WTC11 (cell line): ENCODE data around the gene GRIN3B. TPM values are rescaled to one million over a fixed set of nuclear protein-coding genes. Genes with fewer than 3 reads are reported as not detected.

Source experiments
- ATAC-seq: fragments of 200-7000 bp; cut with Tn5 transposase; 2 replicates; pipeline ENCODE4 v1.10.0; 2021; ENCODE audit warnings: mild to moderate bottlenecking, moderate library complexity
- CTCF ChIA-PET: fragments of 300-600 bp; sonication (Branson Sonifier 250); formaldehyde crosslinking; loops from one replicate; lab custom pipeline; 2021; ENCODE audit warnings: antibody characterized with exemption; lab: Charles Lee
- POLR2A ChIA-PET: fragments of 350-600 bp; sonication (Branson Sonifier 250); formaldehyde crosslinking; loops from one replicate; lab custom pipeline; 2021; ENCODE audit warnings: antibody characterized with exemption; lab: Charles Lee
- DNase-seq: peaks from one replicate; pipeline ENCODE4 v3.0.0; 2021; ENCODE audit warnings: low spot score
- H3K27ac Mint-ChIP-seq: 2 replicates; pipeline ENCODE4 v1.8.0; 2021; ENCODE audit warnings: mixed read lengths
- H3K27me3 Mint-ChIP-seq: 2 replicates; pipeline ENCODE4 v1.8.0; 2021; ENCODE audit warnings: low read depth, mild to moderate bottlenecking, moderate library complexity, mixed read lengths
- H3K36me3 Mint-ChIP-seq: 2 replicates; pipeline ENCODE4 v1.8.0; 2021; ENCODE audit warnings: mixed read lengths
- H3K4me1 Mint-ChIP-seq: 2 replicates; pipeline ENCODE4 v1.8.0; 2022; ENCODE audit warnings: mixed read lengths
- H3K4me3 Mint-ChIP-seq: 2 replicates; pipeline ENCODE4 v1.8.0; 2021; ENCODE audit warnings: mild to moderate bottlenecking, moderate library complexity, mixed read lengths
- H3K9me3 Mint-ChIP-seq: 2 replicates; pipeline ENCODE4 v1.8.0; 2021; ENCODE audit warnings: mixed read lengths
- CBFB ChIP-seq: sonication (generic); formaldehyde crosslinking; IDR thresholded peaks from 2 replicates; pipeline ENCODE4 v1.8.1; 2022; ENCODE audit warnings: mild to moderate bottlenecking, low read depth, missing genetic modification reagents
- CREM ChIP-seq: sonication (generic); formaldehyde crosslinking; IDR thresholded peaks from 2 replicates; pipeline ENCODE4 v1.8.1; 2022; ENCODE audit warnings: mild to moderate bottlenecking, missing genetic modification reagents, moderate library complexity
- GTF2I ChIP-seq: fragments of 250-450 bp; sonication (Bioruptor Pico); conservative IDR thresholded peaks from 2 replicates; pipeline ENCODE4 v1.4.0; 2021; ENCODE audit warnings: mild to moderate bottlenecking
- JUN ChIP-seq: sonication (generic); formaldehyde crosslinking; IDR thresholded peaks from 2 replicates; pipeline ENCODE4 v1.8.0; 2023; ENCODE audit warnings: mild to moderate bottlenecking, missing genetic modification reagents
- NFE2L1 ChIP-seq: sonication (generic); formaldehyde crosslinking; IDR thresholded peaks from 2 replicates; pipeline ENCODE4 v1.8.1; 2023; ENCODE audit warnings: missing genetic modification reagents
- NR3C1 ChIP-seq: sonication (generic); formaldehyde crosslinking; conservative IDR thresholded peaks from 2 replicates; pipeline ENCODE4 v1.8.1; 2023; ENCODE audit warnings: low read depth, mild to moderate bottlenecking, missing genetic modification reagents
- TEAD1 ChIP-seq: sonication (generic); formaldehyde crosslinking; IDR thresholded peaks from 2 replicates; pipeline ENCODE4 v1.8.0; 2022; ENCODE audit warnings: mild to moderate bottlenecking, missing genetic modification reagents
- TEAD4 ChIP-seq: sonication (generic); formaldehyde crosslinking; IDR thresholded peaks from 2 replicates; pipeline ENCODE4 v1.8.0; 2022; ENCODE audit warnings: mild to moderate bottlenecking, missing genetic modification reagents
- ZBTB21 ChIP-seq: sonication (generic); formaldehyde crosslinking; IDR thresholded peaks from 2 replicates; pipeline ENCODE4 v1.8.1; 2023; ENCODE audit warnings: mild to moderate bottlenecking, missing genetic modification reagents, borderline replicate concordance
- ZNF138 ChIP-seq: sonication (generic); formaldehyde crosslinking; conservative IDR thresholded peaks from 2 replicates; pipeline ENCODE4 v1.8.1; 2022; ENCODE audit warnings: mild to moderate bottlenecking, moderate library complexity, missing genetic modification reagents
- total RNA-seq: library from RNA; stranded (reverse); gene quantifications from 3 replicates; pipeline ENCODE4 v1.2.3, GENCODE V29; 2021
- TF ChIP-seq, protein P1 (sequence below): sonication (generic); formaldehyde crosslinking; IDR thresholded peaks from 2 replicates; pipeline ENCODE4 v1.8.0; 2022; ENCODE audit warnings: mild to moderate bottlenecking, missing genetic modification reagents
- TF ChIP-seq, protein P2 (sequence below): sonication (generic); formaldehyde crosslinking; IDR thresholded peaks from 2 replicates; pipeline ENCODE4 v1.8.0; 2022; ENCODE audit warnings: mild to moderate bottlenecking, missing genetic modification reagents
- TF ChIP-seq, protein P3 (sequence below): fragments of 250-450 bp; sonication (Bioruptor Pico); IDR thresholded peaks from 2 replicates; pipeline ENCODE4 v1.9.0; 2021; ENCODE audit warnings: mild to moderate bottlenecking

Gene GRIN3B
- total RNA-seq, 1 experiment from 2014 or later: 1.9 TPM

DNA sequence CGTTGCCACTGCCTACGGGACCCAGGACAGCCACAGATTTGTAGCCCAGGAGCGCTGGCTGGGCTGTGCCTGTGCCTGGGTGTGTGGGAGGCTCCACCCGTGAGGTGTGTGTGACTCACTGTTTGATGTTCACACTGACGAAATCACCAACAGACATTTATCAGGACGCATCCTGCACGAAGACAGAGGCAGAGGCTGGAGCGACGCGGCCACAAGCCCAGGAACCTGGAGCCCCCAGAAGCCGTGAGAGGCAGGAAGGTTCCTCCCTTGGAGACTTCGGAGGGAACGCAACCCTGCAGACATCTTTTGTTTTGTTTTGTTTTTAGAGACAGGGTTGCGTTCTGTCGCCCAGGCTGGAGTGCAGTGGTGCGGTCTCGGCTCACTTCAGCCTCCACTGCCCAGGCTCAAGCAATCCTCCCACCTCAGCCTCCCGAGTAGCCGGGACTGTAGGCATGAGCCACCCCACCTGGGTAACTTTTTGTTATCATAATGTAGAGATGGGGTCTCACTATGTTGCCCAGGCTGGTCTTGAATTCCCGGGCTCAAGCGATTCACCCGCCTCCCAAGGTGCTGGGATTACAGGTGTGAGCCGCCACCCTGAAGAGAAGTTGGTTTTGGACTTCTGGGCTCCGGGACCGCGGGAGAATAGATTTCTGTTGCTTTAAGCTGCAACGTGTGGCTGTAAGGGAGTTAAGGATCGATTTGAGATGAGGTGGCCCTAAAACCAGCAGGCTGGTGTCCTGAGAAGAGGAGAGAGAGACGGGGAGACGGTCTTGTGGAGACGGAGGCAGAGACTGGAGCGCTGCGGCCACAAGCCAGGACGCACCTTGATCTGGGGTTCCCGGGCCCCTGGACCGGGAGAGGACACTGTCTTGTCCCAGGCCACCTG, 41.0 kb upstream of the GRIN3B start (continued):
- TF ChIP-seq, protein P1, sequence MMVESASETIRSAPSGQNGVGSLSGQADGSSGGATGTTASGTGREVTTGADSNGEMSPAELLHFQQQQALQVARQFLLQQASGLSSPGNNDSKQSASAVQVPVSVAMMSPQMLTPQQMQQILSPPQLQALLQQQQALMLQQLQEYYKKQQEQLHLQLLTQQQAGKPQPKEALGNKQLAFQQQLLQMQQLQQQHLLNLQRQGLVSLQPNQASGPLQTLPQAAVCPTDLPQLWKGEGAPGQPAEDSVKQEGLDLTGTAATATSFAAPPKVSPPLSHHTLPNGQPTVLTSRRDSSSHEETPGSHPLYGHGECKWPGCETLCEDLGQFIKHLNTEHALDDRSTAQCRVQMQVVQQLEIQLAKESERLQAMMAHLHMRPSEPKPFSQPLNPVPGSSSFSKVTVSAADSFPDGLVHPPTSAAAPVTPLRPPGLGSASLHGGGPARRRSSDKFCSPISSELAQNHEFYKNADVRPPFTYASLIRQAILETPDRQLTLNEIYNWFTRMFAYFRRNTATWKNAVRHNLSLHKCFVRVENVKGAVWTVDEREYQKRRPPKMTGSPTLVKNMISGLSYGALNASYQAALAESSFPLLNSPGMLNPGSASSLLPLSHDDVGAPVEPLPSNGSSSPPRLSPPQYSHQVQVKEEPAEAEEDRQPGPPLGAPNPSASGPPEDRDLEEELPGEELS (CRISPR knock-in tag): no peak
- TF ChIP-seq ZNF138 (CRISPR knock-in tag) (no peak), NFE2L1 (no peak), NR3C1 (CRISPR knock-in tag) (no peak), CREM (CRISPR knock-in tag) (no peak)

DNA sequence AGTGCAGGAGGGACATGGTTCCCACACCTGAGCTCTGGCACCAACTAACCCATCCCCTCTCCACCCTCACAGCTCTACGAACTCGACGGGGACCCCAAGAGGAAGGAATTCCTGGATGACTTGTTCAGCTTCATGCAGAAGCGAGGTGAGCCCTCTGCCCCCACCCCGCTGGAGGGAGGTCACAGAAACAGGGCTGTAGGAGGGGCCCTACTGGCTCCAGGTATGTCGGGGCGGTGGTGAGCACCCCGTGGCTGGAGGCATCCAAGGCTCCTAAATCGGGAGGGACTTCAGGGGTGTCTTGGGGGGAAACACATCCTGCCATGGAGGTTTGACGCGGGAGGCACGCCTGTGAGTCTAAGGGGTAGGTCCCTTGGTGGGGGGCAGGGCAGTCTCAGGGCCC, 40.2 kb upstream of the GRIN3B start:
- ATAC-seq: peak; percentile 54

DNA sequence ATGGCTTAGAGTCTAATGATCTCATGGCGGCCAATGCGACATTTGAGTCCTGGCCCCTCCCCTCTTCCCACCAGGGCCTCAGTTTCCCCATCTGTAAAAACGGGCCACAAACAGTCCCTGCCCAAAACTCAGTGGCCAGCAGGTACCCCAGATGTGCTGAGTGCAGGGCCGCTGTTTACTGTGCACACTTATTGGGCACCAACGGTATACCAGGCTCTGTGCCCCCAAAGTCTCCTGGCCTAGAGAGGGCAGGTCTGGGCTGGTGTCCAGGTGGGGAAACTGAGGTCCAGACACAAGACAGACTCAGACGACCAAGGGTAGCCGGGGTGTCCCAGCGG, 39.6 kb upstream of the GRIN3B start:
- Mint-ChIP-seq H3K27ac (no peak overlapping the region), H3K36me3 (peaks cover 26% of the 10 kb centered on the region), H3K9me3 (peaks cover 5% of the 10 kb centered on the region), H3K4me3 (no peak overlapping the region), H3K27me3 (no peaks in the 10 kb centered on the region), H3K4me1 (peaks cover 25% of the 10 kb centered on the region)
- ChIA-PET POLR2A (no interaction called here), CTCF (interaction anchor here (1.1 to 1.3 kb wide), 2 partner anchors 28 to 110 kb away, joined by 3 to 13 read pairs; no protein-coding TSS in a partner anchor)
- no peak for TF ChIP-seq ZBTB21 (CRISPR knock-in tag)
- no peak for TF ChIP-seq JUN
- DNase-seq (no peak), ATAC-seq (no peak)

More for the DNA sequence above, 40.2 kb upstream of the GRIN3B start:
- DNase-seq: peak; percentile 66
- Mint-ChIP-seq H3K4me3 (no peak overlapping the region), H3K27me3 (no peaks in the 10 kb centered on the region), H3K9me3 (peaks cover 1% of the 10 kb centered on the region), H3K4me1 (peaks cover 28% of the 10 kb centered on the region), H3K27ac (no peak overlapping the region; the same call in 1 of the 2 replicates), H3K36me3 (peaks cover 20% of the 10 kb centered on the region)
- POLR2A ChIA-PET: no interaction called here
- CTCF ChIA-PET: interaction anchor here (0.6 to 1.4 kb wide), 16 partner anchors 11 to 122 kb away, joined by 3 to 13 read pairs (median 3); partner anchors contain the start of genes ABCA7, ARHGAP45 and WDR18
- TF ChIP-seq TEAD1 (CRISPR knock-in tag) (peak; percentile 96; the same call in 1 of the 2 replicates), CBFB (CRISPR knock-in tag) (no peak), TEAD4 (CRISPR knock-in tag) (peak; percentile 96), NR3C1 (CRISPR knock-in tag) (no peak), GTF2I (CRISPR knock-in tag) (peak; percentile 63; the same call in 1 of the 2 replicates)
- TF ChIP-seq, protein P2, sequence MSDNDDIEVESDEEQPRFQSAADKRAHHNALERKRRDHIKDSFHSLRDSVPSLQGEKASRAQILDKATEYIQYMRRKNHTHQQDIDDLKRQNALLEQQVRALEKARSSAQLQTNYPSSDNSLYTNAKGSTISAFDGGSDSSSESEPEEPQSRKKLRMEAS (CRISPR knock-in tag): 0 out of 2 replicates have a peak, but pooled peaks have one; percentile 21
- TF ChIP-seq, protein P3, sequence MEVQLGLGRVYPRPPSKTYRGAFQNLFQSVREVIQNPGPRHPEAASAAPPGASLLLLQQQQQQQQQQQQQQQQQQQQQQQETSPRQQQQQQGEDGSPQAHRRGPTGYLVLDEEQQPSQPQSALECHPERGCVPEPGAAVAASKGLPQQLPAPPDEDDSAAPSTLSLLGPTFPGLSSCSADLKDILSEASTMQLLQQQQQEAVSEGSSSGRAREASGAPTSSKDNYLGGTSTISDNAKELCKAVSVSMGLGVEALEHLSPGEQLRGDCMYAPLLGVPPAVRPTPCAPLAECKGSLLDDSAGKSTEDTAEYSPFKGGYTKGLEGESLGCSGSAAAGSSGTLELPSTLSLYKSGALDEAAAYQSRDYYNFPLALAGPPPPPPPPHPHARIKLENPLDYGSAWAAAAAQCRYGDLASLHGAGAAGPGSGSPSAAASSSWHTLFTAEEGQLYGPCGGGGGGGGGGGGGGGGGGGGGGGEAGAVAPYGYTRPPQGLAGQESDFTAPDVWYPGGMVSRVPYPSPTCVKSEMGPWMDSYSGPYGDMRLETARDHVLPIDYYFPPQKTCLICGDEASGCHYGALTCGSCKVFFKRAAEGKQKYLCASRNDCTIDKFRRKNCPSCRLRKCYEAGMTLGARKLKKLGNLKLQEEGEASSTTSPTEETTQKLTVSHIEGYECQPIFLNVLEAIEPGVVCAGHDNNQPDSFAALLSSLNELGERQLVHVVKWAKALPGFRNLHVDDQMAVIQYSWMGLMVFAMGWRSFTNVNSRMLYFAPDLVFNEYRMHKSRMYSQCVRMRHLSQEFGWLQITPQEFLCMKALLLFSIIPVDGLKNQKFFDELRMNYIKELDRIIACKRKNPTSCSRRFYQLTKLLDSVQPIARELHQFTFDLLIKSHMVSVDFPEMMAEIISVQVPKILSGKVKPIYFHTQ (CRISPR knock-in tag): no peak
